ENCODE results near the gene FOXK2.

Gene FOXK2

DNA sequence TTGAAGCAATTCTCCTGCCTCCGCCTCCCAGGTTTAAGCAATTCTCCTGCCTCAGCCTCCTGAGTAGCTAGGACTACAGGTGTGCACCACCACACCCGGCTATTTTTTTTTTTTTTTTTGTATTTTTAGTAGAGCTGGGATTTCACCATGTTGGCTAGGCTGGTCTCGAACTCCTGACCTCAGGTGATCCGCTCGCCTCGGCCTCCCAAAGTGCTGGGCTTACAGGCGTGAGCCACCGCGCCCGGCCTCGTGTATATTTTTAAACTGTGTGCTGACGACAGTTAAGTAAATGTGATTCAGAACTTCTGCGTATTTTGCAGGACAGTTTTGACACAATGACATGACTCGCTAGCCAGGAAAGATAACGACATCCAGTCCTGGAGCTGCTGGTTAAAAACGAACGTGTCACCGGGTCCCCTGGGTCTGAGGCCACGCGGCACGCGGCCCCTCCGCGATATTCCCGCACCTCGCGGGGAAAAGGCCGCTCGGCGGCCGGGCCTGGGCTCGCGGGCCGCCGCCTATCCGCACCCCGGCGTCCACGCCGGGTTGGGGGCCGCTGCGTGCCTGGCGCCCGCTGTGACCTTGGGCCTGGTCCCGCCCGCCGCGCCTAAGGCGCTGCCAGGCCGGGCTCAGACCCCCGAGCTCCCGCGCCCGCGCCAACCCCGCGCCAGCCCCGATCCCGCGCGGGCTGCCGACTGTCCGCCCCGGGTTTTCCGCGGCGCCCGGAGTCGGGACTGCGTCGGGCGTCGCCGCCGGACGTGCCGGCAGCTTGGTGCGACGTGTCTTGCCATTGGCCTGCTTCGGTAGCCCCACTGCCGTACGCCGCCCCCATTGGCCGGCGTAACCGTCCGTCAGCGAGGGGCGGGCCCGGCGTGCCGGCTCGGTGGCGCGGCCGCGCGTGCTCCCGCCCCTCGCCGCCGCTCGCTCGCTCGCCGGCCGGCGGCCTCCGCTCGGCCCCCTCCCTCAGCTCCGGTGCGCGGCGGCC lies at the start of gene FOXK2:
TSS of gene FOXK2 (plus strand) at position 907 of the 985 bp plus-strand sequence. CDS start 157 bp downstream, outside the sequence.
- peak; percentile 96 for DNase-seq

DNA sequence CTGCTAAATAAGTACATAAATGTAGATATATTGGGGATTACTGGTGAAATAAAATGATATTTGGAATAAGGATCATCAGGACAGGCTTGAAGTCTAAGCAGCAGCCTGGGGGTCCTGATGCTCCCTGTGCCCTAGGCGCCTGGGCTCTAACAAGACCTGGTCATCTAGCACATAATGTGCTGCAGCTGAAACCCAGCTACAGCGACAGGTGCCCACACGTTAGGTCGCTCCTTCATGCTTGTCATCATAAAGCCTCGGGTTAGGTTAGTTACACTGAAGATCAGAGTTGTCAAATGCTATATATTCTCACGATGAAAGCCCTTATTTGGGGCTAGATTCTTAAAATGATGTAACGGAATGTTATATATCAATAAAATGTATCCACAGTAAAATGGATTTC lies 49.5 kb upstream of the FOXK2 start:
- no peak for DNase-seq

DNA sequence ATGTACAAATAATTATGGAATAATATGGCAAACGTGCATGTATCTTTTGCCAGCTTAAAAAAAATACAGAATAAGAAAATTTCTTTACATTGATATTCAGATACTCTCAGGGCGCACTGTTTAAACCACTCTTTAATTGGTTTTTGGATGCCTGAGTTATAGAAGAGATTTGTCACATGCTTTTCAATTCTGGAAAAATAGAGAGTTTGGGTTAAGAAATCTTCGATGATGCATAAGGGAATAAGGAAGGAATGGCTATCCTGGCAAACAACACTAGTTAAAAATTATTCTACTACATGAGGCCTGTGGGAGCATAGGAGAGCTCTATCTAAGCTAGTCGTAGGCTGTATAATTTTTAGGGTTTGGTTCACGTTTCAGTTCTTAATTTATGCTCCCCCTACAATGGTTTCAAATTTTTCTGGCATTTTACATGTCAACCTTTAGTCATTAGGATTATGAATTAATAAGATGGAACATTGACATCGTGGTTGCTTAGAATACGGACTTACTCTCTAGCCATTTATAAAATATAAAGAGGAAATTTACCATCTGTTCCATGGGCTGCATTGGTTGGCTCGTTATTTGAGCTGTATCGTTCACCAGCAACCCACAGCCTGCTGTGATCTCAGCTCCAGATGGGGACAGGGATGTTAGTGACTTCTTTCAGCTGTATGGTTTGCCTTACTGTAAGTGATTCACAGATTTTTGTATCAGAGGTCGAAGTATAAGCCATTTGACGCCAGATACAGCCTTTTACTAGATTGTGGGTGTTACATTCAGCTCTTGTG lies 45.1 kb upstream of the FOXK2 start:
- no peak for DNase-seq

DNA sequence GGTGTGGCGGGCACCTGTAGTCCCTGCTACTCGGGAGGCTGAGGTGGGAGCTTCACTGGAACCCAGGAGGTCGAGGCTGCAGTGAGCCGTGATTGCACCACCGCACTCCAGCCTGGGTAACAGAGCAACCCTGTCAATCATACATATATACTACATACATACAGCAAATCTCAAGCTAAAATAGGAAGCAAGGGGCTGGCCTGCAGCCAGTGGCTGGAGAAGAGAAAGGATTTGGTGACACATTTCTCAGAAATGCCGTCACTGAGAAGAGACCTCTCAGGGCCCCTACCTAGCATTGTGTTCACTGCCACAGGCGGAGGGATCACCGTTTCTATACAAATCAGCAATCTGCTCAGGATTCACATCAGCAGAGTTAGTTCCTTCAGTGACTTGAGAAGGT lies 44.1 kb upstream of the FOXK2 start:
- no peak for DNase-seq

DNA sequence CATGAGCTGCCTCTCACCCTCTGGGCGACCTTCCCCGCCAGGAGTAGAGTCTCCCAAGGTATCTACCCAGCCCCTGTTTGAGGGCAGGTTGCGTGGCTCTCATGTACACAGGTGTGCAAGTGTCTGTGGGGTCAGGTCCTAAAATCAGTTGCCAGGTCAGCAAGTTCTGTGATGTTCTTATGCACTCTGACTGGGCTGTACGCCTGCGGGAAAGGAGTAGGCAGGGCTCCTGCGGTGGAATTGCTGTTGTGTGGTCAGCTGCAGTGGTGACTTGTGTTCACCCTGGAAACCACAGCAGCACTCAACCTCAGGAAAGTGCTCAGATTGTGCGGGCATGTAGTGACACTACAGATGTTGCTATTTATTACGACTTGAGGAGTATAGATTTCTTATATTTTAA lies 41.6 kb upstream of the FOXK2 start:
- no peak for DNase-seq

DNA sequence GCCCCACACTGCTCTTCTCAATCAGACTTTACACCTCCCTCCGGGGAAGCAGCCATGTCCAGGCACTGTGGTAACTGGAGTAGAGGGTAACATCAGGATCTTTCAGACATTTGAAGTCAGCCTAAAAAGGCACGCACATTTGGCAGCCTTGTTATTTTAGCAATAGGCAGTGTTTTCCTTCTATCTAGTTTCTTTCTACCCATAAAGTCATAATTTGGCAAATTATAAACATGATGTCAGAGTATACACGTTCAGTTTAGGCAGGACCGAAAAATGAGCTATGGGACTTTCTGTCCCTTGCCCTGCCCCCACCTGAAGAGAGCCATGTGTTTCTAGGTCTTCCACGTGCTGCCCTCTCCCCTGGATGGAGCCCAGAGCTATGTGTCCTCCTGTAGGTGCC lies 39.9 kb upstream of the FOXK2 start:
- DNase-seq, result no peak

DNA sequence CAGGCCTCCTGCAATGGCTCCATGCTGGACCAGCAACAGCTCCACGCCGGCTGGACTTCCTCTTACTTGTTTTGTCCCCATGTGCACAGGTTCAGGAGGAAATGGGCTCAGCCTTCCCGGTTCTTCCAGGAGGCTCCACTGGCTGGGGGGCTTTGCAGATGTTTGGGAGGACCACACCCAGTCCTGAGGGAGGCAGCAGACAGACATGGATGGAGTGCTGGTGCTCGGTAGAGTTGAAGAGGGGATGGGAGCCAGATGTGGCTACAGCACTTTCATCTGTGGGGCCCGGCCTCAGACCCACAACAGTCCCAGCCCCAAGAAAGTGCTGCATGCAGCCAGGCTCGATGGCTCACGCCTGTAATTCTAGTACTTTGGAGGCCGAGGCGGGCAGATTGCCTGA lies 39.2 kb upstream of the FOXK2 start:
- no peak for DNase-seq

DNA sequence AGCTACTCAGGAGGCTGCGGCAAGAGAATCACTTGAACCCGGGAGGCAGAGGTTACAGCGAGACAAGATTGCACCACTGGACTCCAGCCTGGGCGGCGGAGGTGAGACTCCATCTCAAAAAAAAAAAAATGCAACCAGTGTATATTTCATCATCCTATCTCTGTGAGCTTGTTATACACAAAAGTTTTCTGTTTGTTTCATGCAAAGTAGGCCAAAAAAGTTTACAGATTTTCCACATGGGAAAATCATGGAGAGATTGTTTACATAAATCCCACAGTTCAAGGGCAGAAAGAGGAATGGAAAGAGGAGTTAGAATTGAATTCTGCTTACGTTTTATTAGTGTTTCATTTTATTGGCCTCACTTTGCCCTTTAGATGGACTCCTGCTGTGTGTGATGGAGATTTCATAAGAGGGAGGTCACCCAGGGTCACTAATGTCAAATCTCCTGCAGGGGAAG lies 36.3 kb upstream of the FOXK2 start:
- no peak for DNase-seq

DNA sequence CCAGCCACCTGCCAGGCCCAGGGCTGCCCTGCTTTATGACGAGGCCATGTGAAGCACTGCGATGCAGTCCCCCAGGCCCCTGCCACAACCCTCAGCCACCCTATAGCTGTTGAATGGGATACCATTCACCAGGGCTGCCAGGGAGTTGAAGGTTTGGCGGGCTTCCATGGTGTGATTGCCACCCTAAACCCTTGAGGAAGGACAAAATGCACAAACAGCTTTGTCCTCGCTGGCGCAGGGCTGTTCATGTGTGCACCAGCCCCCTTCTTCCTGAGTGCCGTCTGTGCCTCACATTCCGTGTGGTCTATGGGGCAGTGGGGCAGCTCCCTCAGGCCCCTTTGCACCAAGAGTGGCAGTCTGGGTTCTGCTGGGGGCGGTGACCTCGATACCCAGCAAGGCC lies 35.7 kb upstream of the FOXK2 start:
- no peak for DNase-seq

DNA sequence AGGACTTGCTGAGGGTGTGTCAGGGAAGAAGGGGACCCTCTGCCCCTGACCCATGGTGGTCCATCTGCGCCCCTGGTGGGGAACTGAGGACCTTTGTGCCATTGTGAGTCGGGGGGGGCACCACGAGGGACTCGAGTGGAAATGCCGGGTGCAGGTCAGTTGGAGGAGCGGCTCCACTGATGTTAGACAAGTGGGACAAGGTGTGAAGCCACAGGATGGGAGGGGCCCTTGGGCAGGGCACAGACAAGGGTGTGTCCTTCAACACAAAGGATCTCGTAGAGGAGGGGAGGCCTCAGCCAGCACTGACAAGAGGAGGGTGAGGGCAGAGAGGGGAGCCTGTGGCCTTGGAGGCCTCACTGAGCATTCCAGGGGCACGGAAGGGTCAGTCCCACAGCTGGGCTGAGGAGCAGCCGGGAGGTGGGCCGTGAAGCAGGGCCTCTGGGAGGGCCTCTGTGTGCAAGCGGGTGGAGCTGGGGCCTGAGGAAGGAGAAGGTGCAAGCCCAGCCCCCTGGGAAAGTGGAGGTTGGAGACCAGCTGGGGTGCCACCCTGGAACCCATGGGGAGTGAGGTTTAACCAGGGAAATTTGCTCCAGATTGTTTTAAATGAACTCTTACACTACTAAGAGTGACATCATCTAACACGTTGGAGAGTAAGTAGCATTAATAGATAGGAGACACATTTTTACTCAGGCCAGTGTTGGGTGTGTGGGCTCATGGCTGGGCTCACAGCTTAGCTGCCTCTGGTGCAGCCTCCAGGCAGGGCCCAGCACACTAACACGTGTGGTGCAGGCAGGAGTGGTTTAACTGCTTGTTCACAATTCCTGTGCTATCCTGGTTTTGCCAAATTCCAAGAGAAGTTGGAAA lies 33.1 kb upstream of the FOXK2 start:
- peak; percentile 47 for DNase-seq

DNA sequence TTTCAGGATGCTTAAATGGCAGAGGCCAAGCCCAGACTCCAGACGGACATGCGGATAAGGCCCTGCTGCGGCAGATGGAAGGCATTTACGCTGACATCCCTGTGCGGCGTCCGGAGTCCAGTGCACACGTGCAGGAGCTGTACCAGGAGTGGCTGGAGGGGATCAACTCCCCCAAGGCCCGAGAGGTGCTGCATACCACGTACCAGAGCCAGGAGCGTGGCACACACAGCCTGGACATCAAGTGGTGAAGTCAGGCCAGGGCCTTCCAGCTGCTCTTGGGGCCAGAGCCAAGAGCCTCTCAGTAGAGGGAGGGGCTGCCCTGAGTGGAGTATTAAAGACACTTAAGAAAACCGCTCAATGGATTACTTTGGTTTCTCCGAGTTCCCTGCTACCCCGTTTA lies 31.6 kb upstream of the FOXK2 start:
- DNase-seq, result no peak

DNA sequence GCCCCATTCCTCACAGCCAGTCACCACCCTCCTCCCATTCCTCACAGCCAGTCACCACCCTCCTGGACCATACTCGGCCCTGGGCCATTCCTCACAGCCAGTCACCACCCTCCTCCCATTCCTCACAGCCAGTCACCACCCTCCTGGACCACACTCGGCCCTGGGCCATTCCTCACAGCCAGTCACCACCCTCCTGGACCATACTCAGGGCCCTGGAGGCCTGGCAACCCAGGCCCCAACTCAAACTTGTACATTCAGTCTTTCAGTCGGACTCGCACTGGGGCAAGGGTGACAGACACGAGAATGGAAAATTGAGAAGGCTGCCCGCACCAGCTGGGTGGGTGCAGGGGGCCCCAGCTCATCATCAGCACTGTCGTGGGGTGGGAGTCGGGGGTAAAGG lies 30.4 kb upstream of the FOXK2 start:
- DNase-seq, result no peak

DNA sequence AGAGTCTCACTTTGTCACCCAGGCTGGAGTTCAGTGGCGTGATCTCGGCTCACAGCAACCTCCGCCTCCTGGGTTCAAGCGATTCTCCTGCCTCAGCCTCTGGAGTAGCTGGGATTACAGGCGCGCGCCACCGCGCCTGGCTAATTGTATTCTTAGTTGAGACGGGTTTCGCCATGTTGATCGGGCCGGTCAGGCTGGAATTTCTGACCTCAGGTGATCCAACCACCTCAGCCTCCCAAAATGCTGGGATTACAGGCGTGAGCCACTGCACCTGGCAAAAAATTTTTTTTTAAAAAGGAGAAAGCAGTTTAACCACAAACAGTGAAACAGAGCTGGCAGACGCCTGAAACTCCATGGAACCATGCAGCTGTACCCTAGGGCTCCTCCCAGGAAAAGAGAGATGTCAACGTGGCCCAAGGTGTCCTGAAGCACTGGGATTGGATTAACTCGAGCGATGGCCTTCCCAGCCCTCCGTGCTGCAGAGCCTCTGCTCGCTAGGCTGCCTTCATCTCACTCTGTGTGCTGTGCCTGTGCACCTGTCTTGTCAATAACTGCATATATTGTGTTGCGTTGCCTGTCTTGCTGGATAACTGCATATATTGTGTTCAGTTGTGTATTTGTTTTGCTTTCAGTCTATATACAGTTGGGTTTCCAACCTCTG lies 29.6 kb upstream of the FOXK2 start:
- no peak for DNase-seq

DNA sequence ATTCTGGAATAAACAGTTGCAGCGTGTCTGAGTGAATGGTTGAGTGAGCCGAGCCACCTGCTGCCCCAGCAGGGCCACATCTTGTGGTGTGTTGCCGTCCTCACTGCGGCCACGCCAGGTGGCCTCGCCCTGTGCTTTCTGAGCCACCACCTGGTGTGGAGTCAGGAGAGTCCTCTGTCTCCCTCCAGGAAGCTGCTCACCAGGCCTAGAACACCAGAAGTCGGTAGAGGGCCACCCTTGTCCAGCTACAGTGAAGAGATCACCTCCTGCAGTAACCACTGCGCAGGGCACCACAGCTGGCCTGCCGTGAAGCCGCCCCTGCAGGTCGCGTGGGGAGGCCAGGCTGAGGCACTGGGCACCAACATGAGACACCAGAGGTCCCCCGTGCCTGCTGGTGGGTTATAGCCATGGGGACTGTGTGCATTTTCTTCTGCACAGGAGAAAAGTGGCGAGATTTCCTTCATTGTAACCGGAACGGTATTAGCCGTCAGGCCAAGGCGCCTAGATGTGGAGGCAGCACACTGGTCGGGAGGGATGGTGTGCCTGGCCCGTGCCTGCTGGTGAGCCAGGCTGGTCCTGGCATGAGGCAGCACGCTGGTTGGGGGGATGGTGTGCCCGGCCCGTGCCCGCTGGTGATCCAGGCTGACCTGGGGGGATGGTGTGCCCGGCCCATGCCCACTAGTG lies 28.9 kb upstream of the FOXK2 start:
- DNase-seq, result no peak

DNA sequence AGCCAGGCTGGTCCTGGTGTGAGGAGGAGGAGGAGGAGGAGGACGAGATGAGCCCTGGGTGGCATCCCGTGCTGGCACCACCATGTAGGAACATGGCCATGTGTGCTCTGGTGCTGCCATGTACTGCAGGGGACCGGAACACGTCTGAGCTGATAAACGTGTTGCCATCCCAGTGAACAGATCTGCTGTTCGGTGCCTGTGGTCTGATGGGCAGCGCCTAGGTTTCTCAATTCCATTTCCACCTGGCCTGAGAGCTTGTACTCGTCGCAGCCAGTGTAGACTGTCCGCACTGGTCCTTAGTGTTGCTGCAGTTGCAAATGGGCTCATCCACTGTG lies 28.4 kb upstream of the FOXK2 start:
- DNase-seq, result no peak

DNA sequence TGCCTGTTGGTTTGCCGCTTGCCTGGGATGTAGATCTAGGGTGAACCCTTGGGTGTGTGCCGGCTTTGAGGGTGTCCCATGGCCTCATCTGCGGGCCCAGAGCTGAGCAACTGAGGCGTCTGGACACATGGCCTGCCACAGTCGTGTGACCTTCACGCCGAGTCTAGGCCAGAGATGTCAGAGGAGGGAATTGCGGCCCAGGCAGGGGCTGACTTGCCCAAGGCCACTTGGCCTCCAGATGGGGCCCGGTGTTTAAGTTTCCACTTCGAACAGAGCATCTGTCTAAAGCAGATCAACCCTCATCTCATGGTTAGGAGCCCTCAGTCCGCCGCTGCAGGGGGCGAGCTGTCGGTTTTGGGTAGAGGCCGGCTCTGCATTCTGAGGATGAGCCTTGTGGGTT lies 28.0 kb upstream of the FOXK2 start:
- DNase-seq, result no peak

DNA sequence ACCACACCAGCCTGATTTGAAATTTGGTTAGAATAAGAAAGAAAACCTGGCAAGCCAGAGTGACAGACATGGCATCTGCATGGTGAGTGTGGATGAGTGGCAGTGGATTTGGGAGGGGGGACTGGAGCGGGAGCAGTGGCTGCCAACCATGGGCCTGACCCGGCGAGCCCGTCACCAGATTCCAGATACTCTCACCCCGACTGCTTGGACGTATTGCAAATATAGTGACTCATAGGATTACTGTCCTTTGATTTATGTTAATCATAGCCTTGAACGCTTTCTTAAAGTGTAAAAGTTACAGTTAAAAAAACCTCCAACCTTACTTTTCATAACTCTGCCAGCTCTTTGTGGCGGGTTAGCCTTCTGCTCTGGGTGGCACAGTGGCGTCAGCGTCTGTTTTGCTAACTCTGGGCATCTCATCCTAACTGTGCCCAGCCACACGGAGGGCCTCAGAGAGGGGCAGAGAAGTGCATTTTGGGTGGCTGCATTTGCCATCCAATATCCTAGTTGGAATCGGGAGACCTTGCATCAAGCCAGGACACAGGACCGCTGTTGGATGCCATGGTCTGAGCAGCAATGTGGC lies 26.8 kb upstream of the FOXK2 start:
- no peak for DNase-seq

DNA sequence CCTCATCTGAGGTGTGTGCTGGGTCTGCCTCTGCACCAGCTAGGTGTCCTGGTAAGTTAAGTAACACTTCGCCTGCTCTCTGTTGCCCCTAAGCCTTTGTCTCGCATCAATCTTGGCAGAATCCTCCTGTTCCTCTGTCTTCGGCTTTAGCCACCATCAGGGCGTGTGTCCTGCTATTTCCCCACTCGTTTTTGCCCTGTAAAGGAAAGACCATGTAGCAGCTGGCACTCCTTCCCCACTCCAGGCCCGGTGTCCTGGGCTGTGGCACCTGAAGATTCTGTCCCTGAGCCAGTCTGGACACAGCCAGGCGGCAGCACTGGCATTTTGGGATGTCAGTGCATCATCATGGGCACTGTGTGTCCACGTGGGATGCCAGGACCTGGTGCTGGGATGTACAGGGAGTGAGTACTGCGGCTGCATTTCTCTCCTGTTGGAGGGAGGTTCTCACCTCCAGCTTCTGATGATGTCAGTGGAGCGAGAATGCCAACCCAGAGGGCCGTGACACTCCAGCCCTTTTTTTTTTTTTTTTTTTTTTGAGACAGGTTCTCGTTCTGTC lies 26.2 kb upstream of the FOXK2 start:
- DNase-seq, result no peak

DNA sequence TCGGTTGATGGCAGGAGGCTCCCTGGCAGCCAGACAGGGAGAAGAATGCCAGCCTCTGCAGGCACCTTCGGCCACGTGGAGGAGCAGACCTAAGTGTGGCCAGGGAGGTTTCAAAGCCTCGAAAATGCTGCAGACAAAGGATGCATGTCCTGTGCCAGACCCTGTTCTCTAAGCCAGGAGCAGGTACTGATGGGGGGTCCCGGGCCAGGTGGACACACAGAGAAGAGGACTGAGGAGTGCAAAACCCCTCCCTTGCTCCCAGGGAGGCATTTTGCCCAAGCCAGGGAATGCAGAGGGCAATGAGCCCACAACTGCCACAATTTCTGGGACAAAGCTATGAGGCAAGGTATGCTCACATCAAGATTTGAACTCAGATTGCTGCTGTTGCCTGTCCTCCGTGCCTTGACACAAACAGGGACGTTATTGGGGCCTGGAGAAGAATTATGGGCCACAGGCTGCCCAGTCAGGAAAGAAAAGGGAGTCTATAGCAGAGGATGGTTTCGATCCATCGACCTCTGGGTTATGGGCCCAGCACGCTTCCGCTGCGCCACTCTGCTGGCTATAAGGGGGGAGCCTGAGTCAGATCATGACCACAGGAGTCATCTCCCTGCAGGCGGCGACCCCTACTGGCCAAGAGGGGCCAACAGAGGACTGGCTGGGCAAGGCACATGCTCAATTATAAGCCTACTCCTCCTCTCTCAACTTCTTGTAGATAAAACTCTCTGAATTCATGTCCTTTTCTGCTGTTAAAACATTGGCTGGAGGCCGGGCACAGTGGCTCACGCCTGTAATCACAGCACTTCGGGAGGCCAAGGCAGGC lies 25.1 kb upstream of the FOXK2 start:
- peak; percentile 96 for DNase-seq

DNA sequence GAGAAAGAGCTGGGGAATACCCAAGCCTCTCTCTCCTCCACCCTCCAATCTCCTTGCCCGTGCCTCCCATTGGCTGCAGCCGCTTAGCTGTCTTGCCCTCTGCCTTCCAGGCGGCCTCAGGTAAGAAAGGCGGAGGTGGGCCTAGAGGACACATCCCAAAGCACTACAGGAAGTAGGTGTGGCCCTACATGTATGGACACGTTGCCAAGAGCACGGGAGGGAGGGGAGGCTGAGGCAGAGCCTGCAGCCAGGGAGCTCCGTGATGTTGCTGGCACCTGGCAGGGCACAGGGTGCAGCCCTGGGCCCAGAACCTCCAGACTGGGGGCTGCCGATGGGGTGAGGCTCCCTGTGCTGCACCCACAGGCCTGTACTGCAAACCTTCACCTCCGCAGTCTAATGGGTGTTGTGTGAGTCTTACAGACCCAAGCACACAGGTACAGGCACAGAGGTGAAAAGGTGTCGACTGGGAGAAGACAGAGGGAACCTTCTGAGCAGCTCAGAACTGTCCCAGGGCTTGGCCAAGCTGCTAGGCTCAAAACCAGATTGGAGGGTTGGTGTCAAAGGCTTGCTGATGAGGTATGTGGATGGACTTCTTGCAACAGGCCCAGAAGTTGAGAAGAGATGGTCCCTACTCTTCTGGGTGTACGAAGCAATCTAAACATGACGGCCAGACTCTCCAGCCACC lies 23.5 kb upstream of the FOXK2 start:
- no peak for DNase-seq
